GM12878 (cell line): ENCODE results near the gene ST3GAL5. TPM values are rescaled to one million over a fixed set of nuclear protein-coding genes. Genes with fewer than 3 reads are reported as not detected.

Source experiments
- ATF3 ChIP-seq: IDR thresholded peaks from 2 replicates; pipeline ENCODE4 v1.6.1; 2011; ENCODE audit warnings: low read depth, mild to moderate bottlenecking, low read length, moderate library complexity, borderline replicate concordance; ENCODE audit errors: extremely low read depth
- BCL11A ChIP-seq: IDR thresholded peaks from 2 replicates; pipeline ENCODE4 v1.6.1; 2011; ENCODE audit warnings: low read depth, low read length
- BRCA1 ChIP-seq: IDR thresholded peaks from 2 replicates; pipeline ENCODE4 v1.6.1; 2011; ENCODE audit warnings: low read depth, low read length, improper control_type of control experiment
- JUND ChIP-seq: IDR thresholded peaks from 2 replicates; pipeline ENCODE4 v1.6.1; 2012; ENCODE audit warnings: low read depth, mild to moderate bottlenecking, low read length, improper control_type of control experiment, moderate library complexity
- KLF5 ChIP-seq: fragments of 450-650 bp; IDR thresholded peaks from 2 replicates; pipeline ENCODE4 v1.6.1; 2014; ENCODE audit warnings: mild to moderate bottlenecking; ENCODE audit not compliant: partially characterized antibody
- MLLT1 ChIP-seq: fragments of 450-650 bp; IDR thresholded peaks from 2 replicates; pipeline ENCODE4 v1.6.1; 2016; ENCODE audit warnings: mild to moderate bottlenecking
- NR2C1 ChIP-seq: fragments of 450-650 bp; IDR thresholded peaks from 2 replicates; pipeline ENCODE4 v1.6.1; 2017; ENCODE audit warnings: antibody characterized with exemption, mild to moderate bottlenecking, moderate library complexity
- PRDM15 ChIP-seq: fragments of 450-650 bp; formaldehyde crosslinking; IDR thresholded peaks from 2 replicates; pipeline ENCODE4 v1.4.0; 2020; ENCODE audit warnings: mild to moderate bottlenecking, moderate library complexity
- SIX5 ChIP-seq: IDR thresholded peaks from 2 replicates; pipeline ENCODE4 v1.6.1; 2011; ENCODE audit warnings: mild to moderate bottlenecking, low read depth, low read length, moderate library complexity; ENCODE audit not compliant: severe bottlenecking
- SKIL ChIP-seq: fragments of 450-650 bp; IDR thresholded peaks from 2 replicates; pipeline ENCODE4 v1.6.1; 2017; ENCODE audit warnings: mild to moderate bottlenecking, low read depth, inconsistent platforms; ENCODE audit not compliant: poor library complexity, severe bottlenecking
- TAF1 ChIP-seq: IDR thresholded peaks from 2 replicates; pipeline ENCODE4 v1.6.1; 2011; ENCODE audit warnings: mild to moderate bottlenecking, low read depth, low read length, borderline replicate concordance
- USF2 ChIP-seq: IDR thresholded peaks from 2 replicates; pipeline ENCODE4 v1.6.1; 2011; ENCODE audit warnings: low read depth, low read length, improper control_type of control experiment, borderline replicate concordance
- ZBTB11 ChIP-seq: fragments of 450-650 bp; formaldehyde crosslinking; IDR thresholded peaks from 2 replicates; pipeline ENCODE4 v1.5.0; 2022; ENCODE audit warnings: mild to moderate bottlenecking, missing genetic modification characterization
- polyA plus RNA-seq, 11 experiments: library from polyadenylated mRNA; depleted of rRNA in 4 of 11; unstranded in 6 of 11; stranded (reverse) in 5 of 11; fragments of >200 nt; fragmentation: Nextera tagmentation in 4 of 11; fragmentation: Illumina TruSeq in 1 of 11; extraction: Ambion mirVana in 4 of 11; extraction: Trizol in 1 of 11; gene quantifications; 1 replicate in 1 of 11; 2 replicates in 10 of 11; pipeline versions ENCODE4 v1.2.1 to v1.2.3, GENCODE V29; 2011 to 2016; ENCODE audit warnings: inconsistent platforms in 2 of 11, missing spikeins in 2 of 11, low read depth in 1 of 11
- total RNA-seq, 4 experiments: library from RNA; depleted of rRNA in 3 of 4; stranded (reverse); fragments of >200 nt in 3 of 4; fragmentation: Illumina TruSeq in 1 of 4; extraction: Trizol in 1 of 4; gene quantifications; 2 replicates each; pipeline versions ENCODE4 v1.2.1 to v1.2.3, GENCODE V29; 2013 to 2021

ST3GAL5 gene
- total and polyA plus RNA-seq, 10 of the 15 experiments (the other 5 are each of a cell fraction or from before 2014, with no cell fraction given) = 5.2 to 60.9 (median 10.2) TPM

GRCh38 chr2:85826990-85827878 is 61.6 kb downstream of the ST3GAL5 start (continued):
- TF ChIP-seq KLF5 (no peak), TAF1 (no peak), SKIL (no peak), MLLT1 (no peak), ATF3 (no peak), JUND (no peak), USF2 (no peak), NR2C1 (no peak), BRCA1 (no peak), SIX5 (no peak), ZBTB11 (CRISPR knock-in tag) (no peak), BCL11A (no peak), PRDM15 (no peak)
